Omental fat pad (tissue), 4 donors: ENCODE data around the gene PGLYRP3. TPM values are rescaled to one million over a fixed set of nuclear protein-coding genes. Genes with fewer than 3 reads are reported as not detected.

Source experiments
- ATAC-seq: fragments of 150-250 bp; one replicate; pipeline ENCODE4 v1.9.1; 2016; ENCODE audit warnings: mild to moderate bottlenecking, moderate library complexity; ENCODE audit not compliant: low FRiP score
- DNase-seq: peaks from one replicate; pipeline ENCODE4 v3.0.0-alpha.2; 2019; ENCODE audit warnings: low spot score
- total RNA-seq, 4 donors: library from RNA; depleted of rRNA; stranded (reverse); fragments of >200 nt; gene quantifications; one replicate each; pipeline ENCODE4 v1.1.0, GENCODE V29; 2016
- TF ChIP-seq, protein P1 (sequence below), 3 donors: fragments of 450-650 bp; IDR thresholded peaks; one replicate each; pipeline ENCODE4 v1.5.1; 2016 to 2017; ENCODE audit warnings: antibody characterized with exemption in 3 of 3, mild to moderate bottlenecking in 3 of 3, moderate library complexity in 2 of 3

PGLYRP3 gene
- total RNA-seq, 4 donors from 2014 or later, result not detected

- DNase-seq (no peak), ATAC-seq (no peak)
- TF ChIP-seq, protein P1, sequence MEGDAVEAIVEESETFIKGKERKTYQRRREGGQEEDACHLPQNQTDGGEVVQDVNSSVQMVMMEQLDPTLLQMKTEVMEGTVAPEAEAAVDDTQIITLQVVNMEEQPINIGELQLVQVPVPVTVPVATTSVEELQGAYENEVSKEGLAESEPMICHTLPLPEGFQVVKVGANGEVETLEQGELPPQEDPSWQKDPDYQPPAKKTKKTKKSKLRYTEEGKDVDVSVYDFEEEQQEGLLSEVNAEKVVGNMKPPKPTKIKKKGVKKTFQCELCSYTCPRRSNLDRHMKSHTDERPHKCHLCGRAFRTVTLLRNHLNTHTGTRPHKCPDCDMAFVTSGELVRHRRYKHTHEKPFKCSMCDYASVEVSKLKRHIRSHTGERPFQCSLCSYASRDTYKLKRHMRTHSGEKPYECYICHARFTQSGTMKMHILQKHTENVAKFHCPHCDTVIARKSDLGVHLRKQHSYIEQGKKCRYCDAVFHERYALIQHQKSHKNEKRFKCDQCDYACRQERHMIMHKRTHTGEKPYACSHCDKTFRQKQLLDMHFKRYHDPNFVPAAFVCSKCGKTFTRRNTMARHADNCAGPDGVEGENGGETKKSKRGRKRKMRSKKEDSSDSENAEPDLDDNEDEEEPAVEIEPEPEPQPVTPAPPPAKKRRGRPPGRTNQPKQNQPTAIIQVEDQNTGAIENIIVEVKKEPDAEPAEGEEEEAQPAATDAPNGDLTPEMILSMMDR (IDR thresholded peaks at IDR 0.05), result no peak
Observed at GRCh38 chr1:153306303-153307220, 6.2 kb downstream of the PGLYRP3 start.

DNA sequence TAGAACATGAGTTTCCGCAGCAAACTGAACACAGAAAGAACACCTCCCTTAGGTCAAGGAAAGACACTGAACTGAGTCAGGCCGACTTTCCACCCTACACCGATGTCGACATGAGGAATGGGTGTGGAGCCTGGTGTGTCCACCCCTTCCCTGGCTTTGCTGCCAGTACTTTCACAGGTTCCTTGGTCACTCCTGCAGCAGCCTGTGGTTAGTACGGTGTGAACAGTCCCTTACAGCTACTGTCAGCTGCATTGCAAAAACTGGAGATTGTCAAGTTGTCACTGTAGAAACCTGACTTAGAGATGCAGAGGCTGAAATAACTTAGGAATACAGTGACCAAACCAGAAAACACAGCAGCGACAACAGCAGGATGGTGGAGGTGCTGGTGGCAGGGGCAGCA, 7.1 kb downstream of the PGLYRP3 start:
- ATAC-seq (no peak), DNase-seq (no peak)
- TF ChIP-seq, protein P1 (IDR thresholded peaks at IDR 0.05), result no peak

- TF ChIP-seq, protein P1 (IDR thresholded peaks at IDR 0.05), result no peak
- ATAC-seq, result no peak
- no peak for DNase-seq
Observed at GRCh38 chr1:153302308-153302707, 10.4 kb downstream of the PGLYRP3 start.

- DNase-seq, result no peak
- no peak for ATAC-seq
- TF ChIP-seq, protein P1 (IDR thresholded peaks at IDR 0.05), result no peak
Observed at GRCh38 chr1:153293851-153294250, 18.9 kb downstream of the PGLYRP3 start.

- TF ChIP-seq, protein P1 (IDR thresholded peaks at IDR 0.05), result no peak
- DNase-seq (no peak), ATAC-seq (no peak)
Observed at GRCh38 chr1:153293480-153293775, 19.3 kb downstream of the PGLYRP3 start.

DNA sequence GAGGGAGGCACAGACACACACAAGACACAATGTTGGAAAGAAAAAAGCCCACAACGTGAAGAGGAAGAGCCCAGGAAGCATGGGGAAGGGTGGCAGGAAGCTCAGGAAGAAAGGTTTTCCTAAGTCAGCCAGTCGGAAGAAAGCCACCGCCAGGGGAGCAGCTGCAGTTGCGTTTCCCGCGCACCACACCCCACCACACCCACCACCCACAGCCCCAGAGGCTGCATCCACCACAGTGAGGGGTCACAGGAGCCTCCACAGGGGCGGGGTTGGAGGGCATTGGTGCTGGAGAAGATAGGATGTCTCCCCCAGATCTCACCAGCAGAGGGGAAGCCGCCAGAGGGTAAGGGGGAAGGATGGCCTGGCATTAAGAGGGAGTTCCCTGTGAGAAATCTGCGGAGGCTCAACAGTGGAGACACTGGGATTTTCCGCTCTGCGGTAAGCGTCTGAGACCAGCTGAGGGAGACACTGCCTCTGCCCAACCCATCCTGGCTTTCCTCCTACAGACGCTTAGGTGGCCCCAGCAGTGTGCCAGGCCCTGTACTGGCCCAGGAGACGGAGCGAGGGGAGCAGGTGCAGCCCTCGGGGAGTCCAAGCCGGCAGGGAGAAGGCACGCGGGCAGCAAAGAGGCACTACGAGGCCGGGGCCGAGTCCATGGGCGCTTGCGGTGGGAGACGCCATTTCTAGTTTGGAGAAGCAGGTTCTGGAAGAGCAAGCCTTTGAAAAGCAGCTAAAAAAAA, 19.8 kb downstream of the PGLYRP3 start:
- no peak for ATAC-seq
- TF ChIP-seq, protein P1 (IDR thresholded peaks at IDR 0.05), result no peak
- no peak for DNase-seq
